GM12801 (cell line): Measurements from ENCODE around the gene RAD50.

Experiments used
- CTCF ChIP-seq: IDR thresholded peaks from one replicate; pipeline ENCODE4 v1.5.1; 2011; ENCODE audit warnings: control low read depth; ENCODE audit not compliant: insufficient read length; ENCODE audit errors: extremely low read depth

The RAD50 gene

GRCh38 chr5:132644177-132644576 lies 87.4 kb downstream of the RAD50 start:
- TF ChIP-seq CTCF = no peak

GRCh38 chr5:132646583-132647266 lies 89.9 kb downstream of the RAD50 start:
- no peak for TF ChIP-seq CTCF

- no peak for TF ChIP-seq CTCF
These were observed 90.7 kb downstream of the RAD50 start for GRCh38 chr5:132647473-132647872.

GRCh38 chr5:132648355-132648754 lies 91.6 kb downstream of the RAD50 start:
- TF ChIP-seq CTCF = no peak

- TF ChIP-seq CTCF = no peak
These were observed 95.2 kb downstream of the RAD50 start for GRCh38 chr5:132651838-132652469.

GRCh38 chr5:132653716-132654115 lies 96.9 kb downstream of the RAD50 start:
- TF ChIP-seq CTCF = no peak

- no peak for TF ChIP-seq CTCF
These were observed 99.3 kb downstream of the RAD50 start for GRCh38 chr5:132655821-132656773.
